ENCODE results near the gene CNNM2. TPM values are rescaled to one million over a fixed set of nuclear protein-coding genes. Genes with fewer than 3 reads are reported as not detected.

Gene CNNM2
- total and polyA plus RNA-seq, 2 donors (not counting 1 experiment from before 2014, with no cell fraction given), result 6.6 to 21.6 TPM

DNA sequence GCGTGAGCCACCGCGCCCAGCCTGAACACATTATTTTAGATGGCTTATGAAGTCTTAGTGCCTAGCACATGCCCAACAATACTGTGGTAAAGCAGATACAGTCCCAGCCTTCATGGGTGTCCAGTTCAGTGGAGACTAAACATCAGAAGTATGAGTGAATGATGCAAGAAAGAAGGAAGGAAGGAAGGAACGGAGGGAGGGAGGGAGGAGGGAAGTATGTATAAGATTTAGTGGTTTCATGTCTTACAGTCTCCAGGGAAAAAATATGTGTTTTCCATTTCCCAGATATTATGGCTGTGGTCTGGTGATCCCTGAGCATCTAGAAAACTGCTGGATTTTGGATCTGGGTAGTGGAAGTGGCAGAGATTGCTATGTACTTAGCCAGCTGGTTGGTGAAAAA is 45.9 kb upstream of the CNNM2 start:
- Histone ChIP-seq H3K4me2 (replicated peaks; ENCODE audit: low read depth, low read length, poor library complexity, severe bottlenecking) (no peak overlapping the region), H3K9me3 (ENCODE audit: control extremely low read depth in 1 of 3, control insufficient read depth in 2 of 3, insufficient read depth in 1 of 3, low read length in 2 of 3) (no peaks in the 10 kb centered on the region), H3K9ac (ENCODE audit: low read length) (no peak overlapping the region), H3K27me3 (replicated peaks in 1 of 4; ENCODE audit: control extremely low read depth in 1 of 4, control insufficient read depth in 3 of 4, insufficient read depth in 4 of 4, low read length in 3 of 4) (peaks cover 0 to 13% (median 5%) of the 10 kb centered on the region in 4 experiments), H3K4me3 (ENCODE audit: control extremely low read depth in 1 of 5, extremely low read depth in 1 of 5, insufficient read depth in 1 of 5, low read depth in 2 of 5, low read length in 4 of 5) (no peak overlapping the region), H3K36me3 (replicated peaks in 1 of 2; ENCODE audit: control extremely low read depth in 1 of 2, control insufficient read depth in 1 of 2, extremely low read depth in 1 of 2, insufficient read depth in 2 of 2, low read length in 1 of 2) (no peaks in the 10 kb centered on the region), H3K27ac (ENCODE audit: low read length in 2 of 2) (no peak overlapping the region), H3K79me2 (ENCODE audit: control insufficient read depth, insufficient read depth, low read length) (no peaks in the 10 kb centered on the region), H2AFZ (ENCODE audit: insufficient read depth, low read depth, low read length, poor library complexity, severe bottlenecking) (no peak overlapping the region), H4K20me1 (ENCODE audit: control insufficient read depth, insufficient read depth, low read length, poor library complexity, severe bottlenecking) (no peaks in the 10 kb centered on the region), H3K4me1 (ENCODE audit: control insufficient read depth in 2 of 2, insufficient read depth in 2 of 2, low read length in 2 of 2) (peaks cover 7 to 11% of the 10 kb centered on the region in 2 donors)
- intact Hi-C loops (cut with micrococcal nuclease), result no loop called here
- H3K4me3 Mint-ChIP-seq, result no peak overlapping the region
- H3K4me1 Mint-ChIP-seq, result peaks cover 16% of the 10 kb centered on the region
- 93% methylated on average over 4 of the region's 4 CpGs for WGBS (ENCODE audit: insufficient coverage)
- POLR2A ChIA-PET, result no interaction called here
- peaks cover 38% of the 10 kb centered on the region for H3K27me3 Mint-ChIP-seq
- ATAC-seq (ENCODE audit: low read depth) (no peak), DNase-seq (no peak)
- CTCF ChIA-PET, result interaction anchor here (0.6 kb wide), 1 partner anchor 380 kb away, joined by 3 read pairs; no protein-coding TSS in a partner anchor
- no peaks in the 10 kb centered on the region for H3K9me3 Mint-ChIP-seq (ENCODE audit: insufficient read depth)
- no peak overlapping the region for H3K27ac Mint-ChIP-seq
- TF ChIP-seq, protein P1, sequence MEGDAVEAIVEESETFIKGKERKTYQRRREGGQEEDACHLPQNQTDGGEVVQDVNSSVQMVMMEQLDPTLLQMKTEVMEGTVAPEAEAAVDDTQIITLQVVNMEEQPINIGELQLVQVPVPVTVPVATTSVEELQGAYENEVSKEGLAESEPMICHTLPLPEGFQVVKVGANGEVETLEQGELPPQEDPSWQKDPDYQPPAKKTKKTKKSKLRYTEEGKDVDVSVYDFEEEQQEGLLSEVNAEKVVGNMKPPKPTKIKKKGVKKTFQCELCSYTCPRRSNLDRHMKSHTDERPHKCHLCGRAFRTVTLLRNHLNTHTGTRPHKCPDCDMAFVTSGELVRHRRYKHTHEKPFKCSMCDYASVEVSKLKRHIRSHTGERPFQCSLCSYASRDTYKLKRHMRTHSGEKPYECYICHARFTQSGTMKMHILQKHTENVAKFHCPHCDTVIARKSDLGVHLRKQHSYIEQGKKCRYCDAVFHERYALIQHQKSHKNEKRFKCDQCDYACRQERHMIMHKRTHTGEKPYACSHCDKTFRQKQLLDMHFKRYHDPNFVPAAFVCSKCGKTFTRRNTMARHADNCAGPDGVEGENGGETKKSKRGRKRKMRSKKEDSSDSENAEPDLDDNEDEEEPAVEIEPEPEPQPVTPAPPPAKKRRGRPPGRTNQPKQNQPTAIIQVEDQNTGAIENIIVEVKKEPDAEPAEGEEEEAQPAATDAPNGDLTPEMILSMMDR (IDR thresholded peaks at IDR 0.05), result no peak
- TF ChIP-seq EZH2 (IDR thresholded peaks at IDR 0.05; ENCODE audit: borderline replicate concordance, insufficient read depth, low read depth, low read length, poor library complexity, severe bottlenecking), result no peak

DNA sequence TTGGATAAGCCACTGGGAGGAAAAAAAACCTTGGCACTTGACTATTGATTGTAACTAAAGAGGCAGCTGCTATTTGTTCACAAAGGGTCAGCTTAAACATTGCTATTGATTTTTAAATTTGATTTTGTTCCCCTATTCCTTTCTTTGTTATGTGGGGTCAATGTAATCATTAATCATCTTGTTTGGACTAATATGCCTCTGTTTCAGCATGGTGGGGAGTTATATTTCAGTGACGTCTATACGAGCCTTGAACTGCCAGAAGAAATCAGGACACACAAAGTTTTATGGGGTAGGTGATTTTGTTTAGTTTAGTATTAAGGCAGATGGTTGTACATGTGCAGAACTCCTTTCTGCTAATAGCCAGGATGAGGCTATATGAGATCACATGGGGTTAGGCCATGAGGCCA is 41.3 kb upstream of the CNNM2 start:
- Histone ChIP-seq H3K36me3 (replicated peaks in 1 of 2; ENCODE audit: control extremely low read depth in 1 of 2, control insufficient read depth in 1 of 2, extremely low read depth in 1 of 2, insufficient read depth in 2 of 2, low read length in 1 of 2) (no peaks in the 10 kb centered on the region), H3K4me2 (replicated peaks; ENCODE audit: low read depth, low read length, poor library complexity, severe bottlenecking) (no peak overlapping the region), H3K27me3 (replicated peaks in 1 of 4; ENCODE audit: control extremely low read depth in 1 of 4, control insufficient read depth in 3 of 4, insufficient read depth in 4 of 4, low read length in 3 of 4) (no peaks in the 10 kb centered on the region), H3K79me2 (ENCODE audit: control insufficient read depth, insufficient read depth, low read length) (no peaks in the 10 kb centered on the region), H3K9me3 (ENCODE audit: control extremely low read depth in 1 of 3, control insufficient read depth in 2 of 3, insufficient read depth in 1 of 3, low read length in 2 of 3) (no peaks in the 10 kb centered on the region), H3K9ac (ENCODE audit: low read length) (no peak overlapping the region), H3K27ac (ENCODE audit: low read length in 2 of 2) (no peak overlapping the region), H4K20me1 (ENCODE audit: control insufficient read depth, insufficient read depth, low read length, poor library complexity, severe bottlenecking) (no peaks in the 10 kb centered on the region), H3K4me3 (ENCODE audit: control extremely low read depth in 1 of 5, extremely low read depth in 1 of 5, insufficient read depth in 1 of 5, low read depth in 2 of 5, low read length in 4 of 5) (no peak overlapping the region), H2AFZ (ENCODE audit: insufficient read depth, low read depth, low read length, poor library complexity, severe bottlenecking) (no peak overlapping the region), H3K4me1 (ENCODE audit: control insufficient read depth in 2 of 2, insufficient read depth in 2 of 2, low read length in 2 of 2) (no peaks in the 10 kb centered on the region)
- TF ChIP-seq EZH2 (IDR thresholded peaks at IDR 0.05; ENCODE audit: borderline replicate concordance, insufficient read depth, low read depth, low read length, poor library complexity, severe bottlenecking), result no peak
- TF ChIP-seq, protein P1 (IDR thresholded peaks at IDR 0.05), result no peak
- ATAC-seq (ENCODE audit: low read depth), result no peak
- 89% methylated on average over 2 of the region's 2 CpGs for WGBS (ENCODE audit: insufficient coverage)
- peaks cover 14% of the 10 kb centered on the region for H3K27me3 Mint-ChIP-seq
- H3K9me3 Mint-ChIP-seq (ENCODE audit: insufficient read depth), result no peaks in the 10 kb centered on the region
- no peak overlapping the region for H3K27ac Mint-ChIP-seq
- H3K4me1 Mint-ChIP-seq, result no peaks in the 10 kb centered on the region
- CTCF ChIA-PET, result interaction anchor here (0.7 kb wide), 1 partner anchor 1107 kb away, joined by 4 read pairs; no protein-coding TSS in a partner anchor
- DNase-seq, result no peak
- intact Hi-C loops (cut with micrococcal nuclease), result no loop called here
- H3K4me3 Mint-ChIP-seq, result no peak overlapping the region
- POLR2A ChIA-PET, result no interaction called here
